HG02840 (cell line): ENCODE data around the gene TP53I11.

ENCODE experiments used
- ATAC-seq: cut with Tn5 transposase; IDR thresholded peaks from one replicate; pipeline ENCODE4 v1.9.1; 2021; ENCODE audit warnings: mild to moderate bottlenecking, moderate library complexity, moderate number of reproducible peaks; ENCODE audit not compliant: unreplicated experiment, low FRiP score

Gene TP53I11

DNA sequence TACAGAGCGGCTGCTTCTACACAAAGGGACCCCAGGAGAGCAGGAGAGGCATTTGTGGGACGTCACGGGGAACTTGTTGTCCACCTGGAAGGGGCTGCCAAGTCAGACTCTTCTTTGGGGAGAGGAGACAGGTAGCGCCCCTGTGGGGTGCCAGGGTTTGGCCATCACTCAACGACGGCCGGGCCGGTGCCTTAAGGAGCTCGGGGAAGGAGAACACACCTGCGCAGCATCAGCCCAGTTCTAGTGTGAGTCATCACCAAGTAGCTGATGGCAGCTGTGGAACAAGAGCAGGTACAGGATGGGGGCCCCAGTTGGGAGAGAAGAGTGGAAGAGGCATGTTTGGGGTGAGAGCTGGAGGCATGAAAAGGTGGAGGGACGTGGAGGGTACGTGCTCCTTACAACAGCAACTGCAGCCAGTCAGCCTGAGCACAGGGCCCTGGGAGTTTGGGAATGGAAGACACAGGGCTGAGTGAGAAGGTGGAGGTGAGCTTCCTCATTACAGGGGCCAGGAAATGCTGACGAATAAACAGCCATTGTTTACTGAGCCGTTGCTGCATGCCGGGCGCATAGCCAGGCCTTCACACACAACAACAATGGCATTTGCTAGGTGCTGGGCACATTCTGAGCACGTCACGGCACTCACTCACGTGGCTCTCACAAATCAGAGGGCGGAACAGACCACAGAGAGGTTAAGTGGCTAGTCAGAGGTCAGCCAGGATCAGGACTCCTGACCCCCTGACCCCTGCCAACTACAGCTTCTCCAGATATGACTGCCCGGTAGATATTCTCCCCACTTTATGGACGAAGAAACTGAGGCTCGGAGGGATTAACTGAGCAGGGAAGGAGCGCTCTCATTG, 29.1 kb upstream of the TP53I11 start:
- no peak for ATAC-seq

GRCh38 chr11:44978961-44979331, 28.3 kb upstream of the TP53I11 start:
- ATAC-seq, result no peak

DNA sequence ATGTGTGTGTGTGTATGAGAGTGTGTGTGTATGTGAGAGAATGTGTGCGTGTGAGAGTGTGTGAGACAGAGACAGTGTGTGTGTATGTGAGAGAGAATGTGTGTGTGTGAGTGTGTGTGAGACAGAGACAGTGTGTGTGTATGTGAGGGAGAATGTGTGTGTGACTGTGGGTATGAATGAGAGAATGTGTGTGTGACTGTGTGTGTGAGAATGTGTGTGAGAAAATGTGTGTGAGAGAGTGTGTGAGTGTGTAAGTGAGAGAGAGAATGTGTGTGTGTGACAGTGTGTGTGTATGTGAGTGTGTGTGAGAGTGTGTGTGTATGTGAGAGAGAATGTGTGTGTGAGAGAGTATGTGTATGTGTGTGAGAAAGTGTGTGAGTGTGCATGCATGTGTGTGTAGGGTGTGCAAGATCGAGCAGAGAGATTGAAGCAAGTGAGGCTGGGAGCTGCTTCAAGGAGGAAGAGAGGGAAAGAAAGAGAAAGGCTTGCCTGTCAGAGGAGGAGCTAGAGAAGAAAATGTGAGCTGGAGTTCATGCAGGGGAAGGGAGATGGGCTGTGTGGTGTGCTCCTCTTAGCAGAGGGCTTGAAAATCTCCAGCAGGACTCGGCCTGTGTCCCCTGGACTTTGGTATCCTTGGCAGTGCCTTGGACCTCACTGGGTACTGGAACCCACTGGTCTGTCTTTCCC, 27.7 kb upstream of the TP53I11 start:
- no peak for ATAC-seq

DNA sequence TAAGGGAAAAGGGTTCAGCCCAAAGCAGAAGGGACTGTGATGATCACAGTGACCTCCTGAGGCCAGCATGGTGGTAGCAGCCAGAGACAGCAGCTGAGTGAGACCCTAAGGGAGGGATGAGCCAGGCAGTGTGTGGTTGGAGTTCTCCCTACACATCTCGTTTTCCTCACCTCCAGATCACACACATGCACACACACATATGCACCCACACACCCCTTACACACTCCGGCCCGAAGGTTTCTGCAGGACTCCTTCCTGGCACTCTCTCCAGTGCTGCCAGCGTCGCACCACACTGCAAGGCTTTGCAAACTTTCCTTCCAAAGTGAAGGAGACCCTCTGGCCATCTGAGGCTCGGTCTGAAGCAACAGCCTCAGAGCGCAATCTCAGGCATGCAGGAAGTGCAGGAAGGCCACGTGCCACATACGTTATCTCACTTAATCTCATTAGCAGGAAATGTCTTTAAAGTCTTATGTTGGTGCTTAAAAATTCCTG, 26.9 kb upstream of the TP53I11 start:
- no peak for ATAC-seq

DNA sequence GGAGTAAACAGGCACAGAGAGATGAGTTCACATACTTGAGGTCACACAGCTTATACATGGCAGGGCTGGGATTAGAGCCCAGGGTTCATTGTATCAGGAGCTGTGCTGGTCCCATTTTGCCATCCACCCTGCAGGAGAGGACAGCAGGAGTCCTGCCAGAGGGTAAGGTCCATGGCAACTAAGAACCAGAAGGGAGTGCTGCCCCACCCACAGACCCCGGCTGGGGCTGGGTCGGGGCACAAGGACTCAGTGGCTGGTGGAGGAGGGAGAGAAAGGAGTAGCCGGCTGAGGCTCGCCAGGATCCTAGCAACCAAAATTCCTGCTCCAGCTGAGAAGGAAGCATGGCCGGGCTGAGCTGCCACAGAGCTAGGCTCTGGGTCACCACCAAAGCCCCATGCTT, 25.9 kb upstream of the TP53I11 start:
- ATAC-seq, result no peak

DNA sequence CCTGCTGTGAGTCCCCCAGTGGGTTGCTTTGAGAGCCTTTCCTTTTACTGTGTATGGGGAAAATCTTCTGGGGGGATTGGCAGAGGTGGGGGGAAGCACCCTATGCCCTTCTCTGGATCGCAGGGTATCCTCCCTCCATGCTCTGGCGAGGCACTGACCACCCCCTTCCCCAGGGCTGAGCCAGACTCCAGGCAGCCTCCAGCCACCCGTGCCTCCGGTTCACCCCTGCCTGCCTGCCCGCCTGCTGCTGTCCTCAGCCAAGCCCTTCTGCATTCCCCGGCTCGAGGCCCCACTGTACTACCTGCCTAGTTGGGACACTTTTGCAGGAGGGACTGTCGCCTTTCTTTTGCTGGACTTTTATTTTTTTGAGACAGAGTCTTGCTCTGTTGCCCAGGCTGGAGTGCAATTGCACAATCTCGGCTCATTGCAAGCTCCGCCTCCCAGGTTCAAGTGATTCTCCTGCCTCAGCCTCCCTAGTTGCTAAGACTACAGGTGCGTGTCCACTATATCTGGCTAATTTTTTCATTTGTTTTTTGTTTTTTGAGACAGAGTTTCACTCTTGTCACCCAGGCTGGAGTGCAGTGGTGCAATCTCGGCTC, 23.8 kb upstream of the TP53I11 start:
- no peak for ATAC-seq

DNA sequence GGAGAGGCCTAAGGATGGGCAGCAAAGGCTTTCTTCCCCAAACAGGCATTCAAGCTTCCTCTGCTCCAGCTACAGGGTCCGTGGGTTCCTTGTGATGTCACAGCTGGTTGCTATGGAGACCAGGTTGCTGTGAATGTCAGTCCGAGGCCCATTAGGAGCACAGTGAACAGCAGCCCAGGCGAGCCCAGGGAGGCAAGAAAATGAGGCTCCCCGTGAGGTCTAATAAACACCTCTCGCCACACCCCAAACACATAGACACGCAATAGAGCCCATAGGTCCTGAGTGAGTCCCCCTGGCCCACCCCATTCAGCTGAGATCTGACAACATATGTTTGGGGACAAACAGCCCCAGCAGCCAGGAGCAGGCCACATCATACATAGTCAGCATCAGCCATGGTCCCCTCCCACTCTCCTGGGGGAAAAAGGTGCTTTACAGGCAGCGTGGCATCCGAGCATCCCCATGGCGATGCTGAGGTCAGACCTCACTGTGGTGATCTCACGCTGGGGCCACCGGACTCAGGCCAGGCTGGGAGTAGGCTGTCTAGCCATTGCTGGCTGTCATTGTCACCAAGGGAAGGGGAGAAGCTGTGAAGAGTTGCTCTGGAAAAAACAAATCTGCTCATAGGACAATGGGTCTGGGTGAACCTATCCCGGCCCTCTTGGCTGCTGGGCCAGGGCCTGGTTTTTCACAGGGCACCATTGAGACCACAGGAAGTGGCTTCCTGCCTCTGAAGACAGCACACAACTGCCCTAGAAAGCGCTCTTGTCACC, 23.1 kb upstream of the TP53I11 start:
- ATAC-seq, result no peak

GRCh38 chr11:44972746-44973435, 22.2 kb upstream of the TP53I11 start:
- ATAC-seq, result no peak

DNA sequence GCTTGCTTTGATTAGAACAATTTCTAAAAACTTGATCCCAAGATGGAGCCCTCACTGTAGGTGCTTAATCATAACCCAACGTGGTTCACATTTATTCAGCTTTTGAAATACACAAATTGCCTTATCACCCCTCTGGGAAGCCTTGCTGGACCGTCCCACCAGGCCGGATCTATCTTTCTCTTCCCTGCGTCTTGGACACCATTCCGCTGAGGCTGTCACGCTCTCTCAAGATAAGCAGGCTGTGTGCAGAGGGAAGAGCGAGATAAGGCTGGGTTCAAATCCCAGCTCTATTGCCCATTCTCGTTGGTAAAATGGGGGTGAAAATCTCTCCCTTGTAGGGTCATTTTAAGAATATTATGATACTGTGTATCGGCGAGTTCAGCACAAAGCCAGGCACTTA, 20.5 kb upstream of the TP53I11 start:
- ATAC-seq, result no peak

GRCh38 chr11:44970293-44970692, 19.6 kb upstream of the TP53I11 start:
- no peak for ATAC-seq

DNA sequence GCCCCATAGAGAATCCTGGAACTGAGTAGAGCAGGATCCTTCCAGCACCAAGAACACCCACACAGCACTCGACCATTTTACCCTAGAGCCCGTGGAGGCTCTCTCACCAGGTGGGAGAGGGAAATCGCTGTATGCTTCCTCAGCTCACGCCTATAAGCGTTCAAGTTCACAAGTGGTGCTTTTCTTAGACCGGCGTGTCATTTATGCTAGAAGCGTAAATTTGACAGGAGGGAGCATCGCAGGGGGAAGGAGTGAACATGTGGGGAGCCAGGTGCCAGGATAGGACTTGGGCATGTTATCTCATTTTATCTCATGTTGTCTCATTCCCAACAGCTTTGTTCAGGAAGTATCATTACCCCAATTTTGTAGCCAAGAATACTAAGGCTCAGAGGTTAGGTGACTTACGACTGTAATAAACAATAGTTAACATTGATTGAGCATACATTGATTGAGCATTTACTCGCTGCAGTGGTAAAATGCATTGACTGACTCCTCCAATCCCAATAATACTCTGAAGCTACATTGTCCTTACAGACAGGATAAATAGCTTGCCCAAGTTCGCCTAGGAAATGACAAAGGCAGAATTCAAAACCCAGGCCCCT, 19.1 kb upstream of the TP53I11 start:
- ATAC-seq, result no peak

- no peak for ATAC-seq
Measured at GRCh38 chr11:44968510-44968909, 17.8 kb upstream of the TP53I11 start.

DNA sequence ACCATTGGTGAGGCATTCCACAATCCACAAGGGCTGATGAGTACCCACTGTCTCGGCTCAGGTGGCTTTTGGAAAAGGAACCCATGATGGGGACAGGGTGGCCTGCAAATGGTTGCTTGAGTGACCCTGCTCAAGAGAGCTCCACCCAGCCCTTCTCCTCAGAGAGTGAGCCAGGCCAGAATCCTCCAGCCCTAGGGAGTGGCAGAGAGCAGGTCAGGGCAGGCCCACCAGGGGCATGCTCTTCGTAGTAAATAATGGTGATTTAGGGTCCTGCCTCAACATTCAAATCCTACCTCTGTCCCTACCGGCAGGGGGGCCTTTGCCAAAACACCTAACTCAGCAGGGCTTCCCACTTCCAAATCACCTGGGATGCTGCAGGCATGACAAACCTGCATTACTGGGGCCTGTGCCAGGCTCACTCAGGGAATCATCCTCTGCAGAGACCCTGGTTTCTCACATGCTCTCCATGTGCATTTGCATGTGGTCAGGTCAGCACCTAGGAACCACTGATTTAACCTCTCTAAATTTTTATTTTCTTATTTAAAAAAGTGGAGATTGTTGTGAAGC, 17.3 kb upstream of the TP53I11 start:
- no peak for ATAC-seq

DNA sequence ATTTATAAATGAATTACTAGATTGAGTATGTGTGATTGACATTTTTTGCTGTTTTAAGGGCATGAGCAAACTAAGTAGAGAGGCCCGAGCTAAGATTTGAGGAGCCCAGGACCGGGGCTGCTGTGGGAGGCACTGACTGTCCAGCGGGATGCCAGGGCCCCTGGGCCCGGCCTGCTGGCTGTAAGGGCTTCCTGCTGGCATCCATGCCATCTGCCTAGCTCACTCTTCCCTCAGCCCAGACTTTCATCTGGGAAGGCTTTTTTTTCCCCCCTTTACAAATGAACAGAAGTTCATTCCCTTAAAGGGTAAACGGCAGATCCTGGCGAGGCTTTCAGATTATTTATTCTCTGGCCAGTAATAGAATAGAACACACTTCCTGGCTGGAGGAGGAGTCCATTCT, 16.0 kb upstream of the TP53I11 start:
- ATAC-seq, result no peak

DNA sequence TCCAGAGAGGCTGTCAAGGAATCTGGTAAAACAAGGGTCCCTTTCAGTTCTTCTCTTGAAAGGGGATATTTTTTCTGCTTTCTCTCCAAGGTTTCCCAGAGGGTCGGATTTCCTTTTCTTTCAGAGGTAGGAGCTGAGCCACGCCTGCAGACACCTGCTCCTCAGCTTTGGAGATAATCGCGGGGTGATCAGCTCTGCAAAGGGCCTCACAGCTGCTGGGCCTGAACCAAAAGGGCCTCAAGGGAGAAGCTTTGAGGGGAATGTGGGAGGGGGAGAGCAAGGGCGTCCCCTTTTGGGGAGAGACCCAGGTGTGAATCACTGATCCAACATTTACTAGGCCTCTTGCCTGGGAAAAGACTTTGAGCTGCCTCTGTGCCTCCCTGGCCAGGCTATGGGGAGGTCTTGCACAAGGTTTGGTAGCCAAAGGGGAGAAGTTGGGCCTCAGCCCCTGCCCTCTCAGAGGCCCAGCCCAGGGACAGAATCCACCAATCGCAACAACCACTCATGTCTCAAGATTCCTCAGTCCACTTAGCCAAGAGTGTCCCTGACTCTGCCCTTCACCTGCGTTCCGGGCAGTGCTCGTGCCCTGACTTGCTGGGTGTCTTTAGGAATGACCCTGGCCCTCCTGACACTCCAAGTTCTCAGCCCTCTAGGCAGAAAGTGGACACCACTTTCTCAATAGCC, 14.0 kb upstream of the TP53I11 start:
- ATAC-seq, result no peak

GRCh38 chr11:44963948-44964347, 13.3 kb upstream of the TP53I11 start:
- ATAC-seq, result no peak

GRCh38 chr11:44963136-44963535, 12.5 kb upstream of the TP53I11 start:
- no peak for ATAC-seq

GRCh38 chr11:44962464-44962863, 11.8 kb upstream of the TP53I11 start:
- no peak for ATAC-seq
